Mesothelial cell of epicardium (in vitro differentiated cells): ENCODE measurements around the gene MALRD1. TPM values are rescaled to one million over a fixed set of nuclear protein-coding genes. Genes with fewer than 3 reads are reported as not detected.

Experiments used
- DNase-seq, 2 experiments: peaks; one replicate each; pipeline ENCODE4 v3.0.0; 2021; ENCODE audit warnings: low spot score in 2 of 2; ENCODE audit not compliant: unreplicated experiment in 2 of 2
- H3K27ac Mint-ChIP-seq: 2 replicates; pipeline ENCODE4 v1.8.0; 2021; ENCODE audit warnings: mixed read lengths
- H3K27me3 Mint-ChIP-seq: 2 replicates; pipeline ENCODE4 v1.8.0; 2021; ENCODE audit warnings: low read depth, mixed read lengths
- H3K36me3 Mint-ChIP-seq: 2 replicates; pipeline ENCODE4 v1.8.0; 2021; ENCODE audit warnings: mixed read lengths
- H3K4me1 Mint-ChIP-seq: 2 replicates; pipeline ENCODE4 v1.8.0; 2021; ENCODE audit warnings: mixed read lengths
- H3K4me3 Mint-ChIP-seq: 2 replicates; pipeline ENCODE4 v1.8.0; 2021; ENCODE audit warnings: mild to moderate bottlenecking, moderate library complexity, mixed read lengths
- H3K9me3 Mint-ChIP-seq: 2 replicates; pipeline ENCODE4 v1.8.0; 2021; ENCODE audit warnings: mixed read lengths
- total RNA-seq: library from RNA; stranded (reverse); gene quantifications from 3 replicates; pipeline ENCODE4 v1.2.1, GENCODE V29; 2021
- TF ChIP-seq, protein P1 (sequence below): fragments of 200-600 bp; sonication (generic); IDR thresholded peaks from one replicate; pipeline ENCODE4 v1.5.0; 2021; ENCODE audit warnings: antibody characterized with exemption; ENCODE audit not compliant: unreplicated experiment

MALRD1 gene
- total RNA-seq, 1 donor from 2014 or later = 11.1 TPM

DNA sequence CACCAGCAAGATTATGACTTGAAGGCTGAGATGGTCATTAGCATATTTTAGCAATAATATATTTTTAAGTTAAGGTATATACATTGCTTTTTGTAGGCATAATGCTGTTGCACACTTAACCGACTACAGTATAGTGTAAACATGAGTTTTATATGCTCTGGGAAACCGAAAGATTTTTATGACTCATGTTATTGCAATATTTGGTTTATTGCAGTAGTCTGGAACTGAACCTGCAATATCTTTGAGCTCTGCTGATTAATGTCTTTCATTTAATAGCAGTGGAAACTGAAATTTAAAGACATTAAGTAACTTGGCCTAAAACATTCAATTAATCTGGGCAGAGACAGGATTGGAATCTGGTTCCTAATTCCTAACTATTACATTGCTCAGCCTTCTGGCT is 500.9 kb downstream of the MALRD1 start:
- TF ChIP-seq, protein P1, sequence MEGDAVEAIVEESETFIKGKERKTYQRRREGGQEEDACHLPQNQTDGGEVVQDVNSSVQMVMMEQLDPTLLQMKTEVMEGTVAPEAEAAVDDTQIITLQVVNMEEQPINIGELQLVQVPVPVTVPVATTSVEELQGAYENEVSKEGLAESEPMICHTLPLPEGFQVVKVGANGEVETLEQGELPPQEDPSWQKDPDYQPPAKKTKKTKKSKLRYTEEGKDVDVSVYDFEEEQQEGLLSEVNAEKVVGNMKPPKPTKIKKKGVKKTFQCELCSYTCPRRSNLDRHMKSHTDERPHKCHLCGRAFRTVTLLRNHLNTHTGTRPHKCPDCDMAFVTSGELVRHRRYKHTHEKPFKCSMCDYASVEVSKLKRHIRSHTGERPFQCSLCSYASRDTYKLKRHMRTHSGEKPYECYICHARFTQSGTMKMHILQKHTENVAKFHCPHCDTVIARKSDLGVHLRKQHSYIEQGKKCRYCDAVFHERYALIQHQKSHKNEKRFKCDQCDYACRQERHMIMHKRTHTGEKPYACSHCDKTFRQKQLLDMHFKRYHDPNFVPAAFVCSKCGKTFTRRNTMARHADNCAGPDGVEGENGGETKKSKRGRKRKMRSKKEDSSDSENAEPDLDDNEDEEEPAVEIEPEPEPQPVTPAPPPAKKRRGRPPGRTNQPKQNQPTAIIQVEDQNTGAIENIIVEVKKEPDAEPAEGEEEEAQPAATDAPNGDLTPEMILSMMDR = no peak
- H3K36me3 Mint-ChIP-seq = peaks cover 8% of the 10 kb centered on the region
- H3K4me1 Mint-ChIP-seq = no peaks in the 10 kb centered on the region
- DNase-seq = no peak
- H3K27ac Mint-ChIP-seq = no peak overlapping the region
- H3K4me3 Mint-ChIP-seq = no peak overlapping the region
- peaks cover 14% of the 10 kb centered on the region for H3K9me3 Mint-ChIP-seq
- H3K27me3 Mint-ChIP-seq = no peaks in the 10 kb centered on the region

DNA sequence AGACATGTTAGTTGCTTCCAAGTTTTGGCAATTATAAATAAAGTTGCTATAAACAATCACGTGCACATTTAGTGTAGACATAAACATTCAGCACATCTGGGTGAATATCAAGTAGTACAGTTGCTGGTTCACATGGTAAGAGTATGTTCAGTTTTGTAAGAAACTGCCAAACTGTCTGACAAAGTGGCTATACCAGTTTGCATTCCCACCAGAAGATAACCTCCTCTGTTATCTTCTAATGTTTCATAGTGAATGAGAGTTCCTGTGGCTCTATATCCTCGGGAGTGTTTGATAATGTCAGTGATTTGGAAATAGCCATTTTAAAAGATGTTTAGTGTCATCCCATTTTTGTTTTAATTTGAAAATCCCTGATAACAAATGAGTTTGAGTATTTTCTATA is 508.1 kb downstream of the MALRD1 start:
- H3K4me1 Mint-ChIP-seq = no peaks in the 10 kb centered on the region
- DNase-seq = no peak
- H3K36me3 Mint-ChIP-seq = peaks cover 6% of the 10 kb centered on the region
- H3K27me3 Mint-ChIP-seq = no peaks in the 10 kb centered on the region
- no peak overlapping the region for H3K4me3 Mint-ChIP-seq
- TF ChIP-seq, protein P1 = no peak
- H3K9me3 Mint-ChIP-seq = peaks cover 23% of the 10 kb centered on the region
- H3K27ac Mint-ChIP-seq = no peak overlapping the region

- DNase-seq = no peak
- Mint-ChIP-seq H3K36me3 (no peaks in the 10 kb centered on the region), H3K4me3 (no peak overlapping the region), H3K4me1 (no peaks in the 10 kb centered on the region), H3K27ac (no peak overlapping the region), H3K9me3 (peaks cover 9% of the 10 kb centered on the region), H3K27me3 (no peaks in the 10 kb centered on the region)
- TF ChIP-seq, protein P1 = no peak
Measured at GRCh38 chr10:19561181-19561580, 512.6 kb downstream of the MALRD1 start.

- no peak overlapping the region for H3K27ac Mint-ChIP-seq
- peaks cover 4% of the 10 kb centered on the region for H3K9me3 Mint-ChIP-seq
- H3K4me1 Mint-ChIP-seq = peaks cover 5% of the 10 kb centered on the region
- no peaks in the 10 kb centered on the region for H3K27me3 Mint-ChIP-seq
- TF ChIP-seq, protein P1 = no peak
- H3K4me3 Mint-ChIP-seq = no peak overlapping the region
- no peak for DNase-seq
- no peaks in the 10 kb centered on the region for H3K36me3 Mint-ChIP-seq
Measured at GRCh38 chr10:19563388-19564141, 515.0 kb downstream of the MALRD1 start.

GRCh38 chr10:19570120-19570519 is 521.5 kb downstream of the MALRD1 start:
- no peaks in the 10 kb centered on the region for H3K27me3 Mint-ChIP-seq
- peaks cover 5% of the 10 kb centered on the region for H3K9me3 Mint-ChIP-seq
- H3K27ac Mint-ChIP-seq = no peak overlapping the region
- H3K4me3 Mint-ChIP-seq = no peak overlapping the region
- TF ChIP-seq, protein P1 = no peak
- peaks cover 5% of the 10 kb centered on the region for H3K4me1 Mint-ChIP-seq
- DNase-seq = no peak
- H3K36me3 Mint-ChIP-seq = no peaks in the 10 kb centered on the region
